Activated CD4-positive, alpha-beta T cell treated with anti-CD3 and anti-CD28 coated beads, Interleukin-2, Interleukin-6, amounts not matched to agents 100 ng/mL and 50 ng/mL, durations not matched to agents 16 hours and 8 hours (primary cell): ENCODE data around the gene APOE.
A peak's percentile ranks its signal among the peaks of the same experiment; 100 is the strongest.
"Not testable (repeated sequence)": the region's sequence is repeated elsewhere in the genome, so short reads cannot be mapped to it uniquely, and the experiment has no call there.

Experiments
- DNase-seq: peaks from one replicate; pipeline ENCODE4 v3.0.0-alpha.2; 2020

APOE gene

DNA sequence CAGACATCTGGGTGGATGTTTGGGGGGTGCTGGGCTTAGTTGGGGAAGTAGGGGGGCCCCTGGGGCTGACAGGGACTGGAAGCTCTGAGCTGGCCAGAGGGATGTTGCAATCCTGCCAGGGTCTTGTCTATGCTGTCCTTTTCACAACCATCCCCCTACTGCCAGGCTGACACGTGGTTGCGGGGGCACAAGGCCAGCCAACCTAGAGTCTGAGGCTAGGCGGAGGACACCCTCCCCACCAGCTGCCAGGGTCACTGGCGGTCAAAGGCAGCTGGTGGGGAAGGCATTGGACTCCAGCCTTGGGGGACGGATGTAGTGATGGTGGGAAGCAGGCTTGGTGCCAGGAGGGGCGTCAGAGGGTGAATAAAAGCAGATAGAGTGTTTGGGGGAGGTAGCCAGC is 7.3 kb downstream of the APOE start:
- no peak for DNase-seq

GRCh38 chr19:44913512-44914432 is 8.2 kb downstream of the APOE start:
- not testable (repeated sequence) for DNase-seq

- DNase-seq, result peak; percentile 91
These were observed 9.0 kb downstream of the APOE start, which contains the start of gene APOC1 for GRCh38 chr19:44914433-44915206. Gene APOC1, plus strand, starts transcription at chr19:44914608. Its CDS starts 284 bp downstream, at chr19:44914892.

- DNase-seq, result no peak
These were observed 18.7 kb downstream of the APOE start for GRCh38 chr19:44924243-44924725.

GRCh38 chr19:44925114-44925891 is 19.7 kb downstream of the APOE start:
- DNase-seq, result no peak

DNA sequence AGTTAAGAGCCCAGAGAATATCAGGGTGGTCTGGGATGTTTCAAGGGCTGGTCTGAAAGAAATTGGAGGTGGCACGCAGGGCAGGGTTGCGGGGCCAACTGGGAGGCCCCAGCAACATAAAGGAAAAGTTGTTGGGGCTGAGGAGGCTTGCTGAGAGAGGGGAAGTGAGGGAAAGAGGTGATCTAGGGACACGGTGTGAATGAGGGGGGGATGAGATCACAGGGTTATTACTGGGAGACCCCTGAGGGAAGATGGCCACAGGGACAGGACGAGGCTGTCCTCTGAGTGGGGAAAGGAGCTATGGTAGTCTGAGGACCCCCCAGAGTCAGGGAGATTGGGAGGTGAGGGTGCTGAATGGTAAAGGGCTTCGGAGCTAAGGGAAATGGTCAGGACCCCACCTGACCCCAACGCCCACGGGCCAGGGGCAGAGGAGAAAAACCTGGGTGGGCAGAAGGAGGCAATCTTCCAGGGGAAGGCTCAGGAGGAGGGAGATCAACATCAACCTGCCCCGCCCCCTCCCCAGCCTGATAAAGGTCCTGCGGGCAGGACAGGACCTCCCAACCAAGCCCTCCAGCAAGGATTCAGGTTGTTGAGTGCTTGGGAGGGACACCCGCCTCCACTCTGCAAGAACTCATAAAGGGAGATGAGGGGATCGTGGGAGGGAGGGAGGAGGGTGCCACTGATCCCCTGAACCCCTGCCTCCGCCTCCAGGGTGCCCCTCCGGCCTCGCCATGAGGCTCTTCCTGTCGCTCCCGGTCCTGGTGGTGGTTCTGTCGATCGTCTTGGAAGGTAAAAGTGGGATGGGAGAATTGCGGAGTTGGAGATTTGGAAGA is 20.9 kb downstream of the APOE start:
- not testable (repeated sequence) for DNase-seq

- no peak for DNase-seq
These were observed 22.1 kb downstream of the APOE start for GRCh38 chr19:44927746-44928145.

GRCh38 chr19:44930088-44930487 is 24.5 kb downstream of the APOE start:
- no peak for DNase-seq

DNA sequence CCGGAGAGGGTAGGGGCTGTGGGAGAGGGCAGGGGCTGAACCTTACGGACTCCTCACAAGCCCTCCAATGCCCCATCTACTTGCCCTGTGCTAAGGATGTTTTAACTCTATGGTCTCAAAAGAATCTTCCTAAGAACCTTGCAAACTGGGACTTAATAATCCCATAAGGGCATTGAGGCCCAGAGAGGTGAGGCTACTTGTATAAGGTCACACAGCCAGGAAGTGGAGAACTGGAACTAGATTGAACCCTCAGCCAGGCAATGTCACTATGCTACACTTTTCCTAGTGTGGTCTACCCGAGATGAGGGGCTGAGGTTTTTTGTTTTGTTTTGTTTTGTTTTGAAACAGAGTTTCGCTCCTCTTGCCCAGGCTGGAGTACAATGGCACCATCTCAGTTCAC is 25.9 kb downstream of the APOE start:
- no peak for DNase-seq

- no peak for DNase-seq
These were observed 34.1 kb downstream of the APOE start for GRCh38 chr19:44939668-44940067.

- DNase-seq, result no peak
These were observed 36.5 kb downstream of the APOE start, which contains the start of gene APOC4 for GRCh38 chr19:44942067-44942571. Gene APOC4, plus strand, starts transcription at chr19:44942237. Its CDS starts 41 bp downstream, at chr19:44942278.

DNA sequence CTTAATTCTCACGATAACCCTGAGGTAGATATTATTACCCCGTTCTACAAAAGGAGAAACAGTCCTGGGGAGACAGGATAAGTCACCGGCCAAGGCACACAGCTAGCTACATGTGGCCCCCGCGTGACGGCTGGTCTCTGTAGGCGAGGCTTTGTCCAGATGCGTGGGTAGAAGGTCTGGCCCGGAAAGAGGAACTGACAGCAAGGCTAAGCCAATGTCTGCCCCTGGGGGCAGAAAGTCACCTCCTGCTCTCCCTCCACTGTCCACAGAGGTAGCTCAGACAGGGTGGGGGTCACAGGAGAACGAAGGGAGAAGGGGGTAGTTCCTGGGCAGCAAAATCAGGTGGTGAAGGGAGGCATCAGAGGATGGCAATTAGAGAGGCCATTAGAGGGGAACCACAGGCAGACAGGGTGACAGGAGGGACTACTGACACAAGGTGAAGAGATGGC is 38.2 kb downstream of the APOE start:
- no peak for DNase-seq

- DNase-seq, result no peak
These were observed 41.5 kb downstream of the APOE start for GRCh38 chr19:44947041-44947581.

- no peak for DNase-seq
These were observed 42.6 kb downstream of the APOE start for GRCh38 chr19:44948237-44948636.

- no peak for DNase-seq
These were observed 43.3 kb downstream of the APOE start for GRCh38 chr19:44948763-44949374.

DNA sequence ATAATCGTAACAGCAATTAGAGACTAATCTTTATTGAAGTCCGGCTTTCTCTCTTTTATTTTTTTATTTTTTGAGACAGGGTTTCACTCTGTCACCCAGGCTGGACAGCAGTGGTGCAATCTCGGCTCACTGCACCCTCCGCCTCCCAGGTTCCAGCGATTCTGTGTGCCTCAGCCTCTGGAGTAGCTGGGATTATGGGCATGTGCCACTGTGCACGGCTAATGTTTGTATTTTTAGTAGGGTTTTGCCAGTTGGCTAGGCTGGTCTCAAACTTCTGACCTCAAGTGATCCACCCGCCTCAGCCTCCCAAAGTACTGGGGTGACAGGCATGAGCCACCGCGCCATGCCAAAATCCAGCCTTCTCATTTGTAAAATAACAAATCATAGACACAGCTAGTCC is 44.0 kb downstream of the APOE start:
- DNase-seq, result no peak

DNA sequence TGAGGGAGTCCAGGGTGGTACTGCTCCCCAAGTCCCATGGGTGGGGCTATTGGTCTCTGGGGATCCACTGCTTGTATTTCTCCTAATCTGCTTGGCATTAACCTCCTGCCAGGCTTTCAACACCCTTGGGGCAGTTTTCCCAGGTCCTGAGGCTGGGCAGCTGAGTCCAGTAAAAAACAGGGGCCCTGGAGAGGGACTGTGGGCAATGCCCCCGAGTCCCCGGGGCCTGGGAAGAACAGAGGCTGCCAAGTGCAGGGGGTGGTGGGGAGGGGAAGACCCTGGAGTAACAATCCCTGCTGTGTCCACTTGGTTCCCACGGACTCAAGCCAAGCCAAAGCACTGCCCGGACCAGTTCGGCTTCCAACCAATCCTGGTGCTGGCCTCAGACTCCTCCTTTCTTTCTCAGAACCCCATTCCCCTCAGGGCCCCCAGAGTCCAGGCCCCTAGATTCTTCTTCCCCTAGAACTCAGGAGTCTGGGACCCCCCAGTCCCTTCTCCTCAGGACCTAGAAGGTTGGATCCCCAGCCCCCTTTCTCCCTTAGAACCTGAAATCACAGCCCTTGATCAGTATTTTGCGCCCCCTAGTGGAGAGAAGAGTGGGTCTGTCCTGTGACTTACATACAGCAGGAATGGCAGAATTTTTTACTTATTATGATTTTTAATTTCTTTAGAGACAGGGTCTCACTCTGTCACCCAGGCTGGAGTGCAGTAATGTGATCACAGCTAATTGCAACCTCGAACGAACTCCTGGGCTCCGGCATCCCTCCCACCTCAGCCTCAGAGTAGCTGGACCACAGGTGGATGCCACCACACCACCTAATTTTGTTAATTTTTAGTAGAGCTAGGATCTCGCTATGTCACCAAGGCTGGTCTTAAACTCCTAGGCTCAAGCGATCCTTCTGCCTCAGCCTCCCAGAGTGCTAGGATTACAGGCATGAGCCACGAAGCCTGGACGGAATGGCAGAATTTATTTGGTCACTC is 45.9 kb downstream of the APOE start:
- peak; percentile 83 for DNase-seq

DNA sequence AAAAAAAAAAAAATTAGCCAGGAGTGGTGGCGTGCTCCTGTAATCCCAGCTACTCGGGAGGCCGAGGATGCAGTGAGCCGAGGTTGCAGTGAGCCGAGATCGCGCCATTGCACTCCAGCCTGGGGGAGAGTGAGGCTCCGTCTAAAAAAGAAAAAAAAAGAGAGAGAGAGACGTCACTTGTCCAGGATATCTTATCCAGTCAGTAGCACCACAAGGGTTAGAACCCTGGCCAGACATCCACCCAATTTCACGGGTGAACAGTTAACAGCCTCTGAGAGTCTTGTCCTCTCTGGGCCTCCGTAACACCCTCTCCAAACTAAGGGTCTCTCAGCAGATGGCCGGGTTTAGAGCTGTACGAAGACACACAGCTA is 48.7 kb downstream of the APOE start:
- no peak for DNase-seq
